BJ (cell line): ENCODE results near the gene KCNJ18. TPM values are rescaled to one million over a fixed set of nuclear protein-coding genes. Genes with fewer than 3 reads are reported as not detected.
"Not testable (repeated sequence)": the region's sequence is repeated elsewhere in the genome, so short reads cannot be mapped to it uniquely, and the experiment has no call there.

ENCODE experiments used
- CTCF ChIA-PET: fragments of 350-600 bp; formaldehyde crosslinking; extraction: SDS; loops from one replicate; lab custom pipeline; 2021; ENCODE audit warnings: antibody characterized with exemption, inconsistent platforms; lab: Yijun Ruan, JAX
- POLR2A ChIA-PET: fragments of 300-600 bp; sonication (Branson Sonifier 250); formaldehyde crosslinking; extraction: SDS; loops from one replicate; lab custom pipeline; 2021; ENCODE audit warnings: antibody characterized with exemption; lab: Charles Lee
- DNase-seq: peaks from one replicate; pipeline ENCODE4 v3.0.0-alpha.2; 2011; ENCODE audit warnings: low read depth
- H3K27me3 ChIP-seq: 2 replicates; pipeline ENCODE4 v1.6.0; 2011; ENCODE audit warnings: low read length; ENCODE audit not compliant: control insufficient read depth, insufficient read depth
- H3K36me3 ChIP-seq: 2 replicates; pipeline ENCODE4 v1.5.1; 2011; ENCODE audit warnings: low read length; ENCODE audit not compliant: control insufficient read depth, insufficient read depth
- H3K4me3 ChIP-seq: 2 replicates; pipeline ENCODE4 v1.5.1; 2011; ENCODE audit warnings: low read depth, mild to moderate bottlenecking, control low read depth, low read length
- polyA plus RNA-seq: library from polyadenylated mRNA; depleted of rRNA; stranded (reverse); fragments of >200 nt; gene quantifications from 2 replicates; pipeline ENCODE4 v1.2.3, GENCODE V29; 2011
- TF ChIP-seq, protein P1 (sequence below): IDR thresholded peaks from 2 replicates; pipeline ENCODE4 v1.5.1; 2011; ENCODE audit warnings: low read depth, mild to moderate bottlenecking, control low read depth, inconsistent platforms, low read length, moderate library complexity; ENCODE audit not compliant: insufficient read depth

Gene KCNJ18
- polyA plus RNA-seq, 1 experiment, result not detected

DNA sequence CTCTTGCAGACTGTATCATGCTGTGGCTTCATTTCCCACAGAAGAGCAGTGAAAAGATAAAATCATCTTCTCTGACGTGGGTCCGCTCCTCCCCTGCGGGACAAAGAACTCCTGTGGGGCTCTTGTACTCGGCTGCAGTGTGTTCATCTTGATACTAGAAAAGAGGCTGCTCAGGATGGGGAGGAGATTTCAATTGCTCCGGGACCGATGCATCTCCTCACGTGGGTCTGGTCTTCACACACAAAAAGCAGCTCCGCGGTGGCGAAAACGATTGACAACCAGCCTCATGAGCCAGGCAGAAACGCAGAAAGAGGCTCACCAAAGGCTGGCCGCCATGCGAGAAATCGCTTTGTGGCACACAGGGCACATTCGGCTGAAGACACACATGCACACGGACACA is 14.4 kb upstream of the KCNJ18 start:
- TF ChIP-seq, protein P1, sequence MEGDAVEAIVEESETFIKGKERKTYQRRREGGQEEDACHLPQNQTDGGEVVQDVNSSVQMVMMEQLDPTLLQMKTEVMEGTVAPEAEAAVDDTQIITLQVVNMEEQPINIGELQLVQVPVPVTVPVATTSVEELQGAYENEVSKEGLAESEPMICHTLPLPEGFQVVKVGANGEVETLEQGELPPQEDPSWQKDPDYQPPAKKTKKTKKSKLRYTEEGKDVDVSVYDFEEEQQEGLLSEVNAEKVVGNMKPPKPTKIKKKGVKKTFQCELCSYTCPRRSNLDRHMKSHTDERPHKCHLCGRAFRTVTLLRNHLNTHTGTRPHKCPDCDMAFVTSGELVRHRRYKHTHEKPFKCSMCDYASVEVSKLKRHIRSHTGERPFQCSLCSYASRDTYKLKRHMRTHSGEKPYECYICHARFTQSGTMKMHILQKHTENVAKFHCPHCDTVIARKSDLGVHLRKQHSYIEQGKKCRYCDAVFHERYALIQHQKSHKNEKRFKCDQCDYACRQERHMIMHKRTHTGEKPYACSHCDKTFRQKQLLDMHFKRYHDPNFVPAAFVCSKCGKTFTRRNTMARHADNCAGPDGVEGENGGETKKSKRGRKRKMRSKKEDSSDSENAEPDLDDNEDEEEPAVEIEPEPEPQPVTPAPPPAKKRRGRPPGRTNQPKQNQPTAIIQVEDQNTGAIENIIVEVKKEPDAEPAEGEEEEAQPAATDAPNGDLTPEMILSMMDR, result no peak
- Histone ChIP-seq H3K4me3 (no peak overlapping the region), H3K36me3 (no peaks in the 10 kb centered on the region), H3K27me3 (no peaks in the 10 kb centered on the region)
- POLR2A ChIA-PET, result no interaction called here
- CTCF ChIA-PET, result no interaction called here
- DNase-seq, result no peak

DNA sequence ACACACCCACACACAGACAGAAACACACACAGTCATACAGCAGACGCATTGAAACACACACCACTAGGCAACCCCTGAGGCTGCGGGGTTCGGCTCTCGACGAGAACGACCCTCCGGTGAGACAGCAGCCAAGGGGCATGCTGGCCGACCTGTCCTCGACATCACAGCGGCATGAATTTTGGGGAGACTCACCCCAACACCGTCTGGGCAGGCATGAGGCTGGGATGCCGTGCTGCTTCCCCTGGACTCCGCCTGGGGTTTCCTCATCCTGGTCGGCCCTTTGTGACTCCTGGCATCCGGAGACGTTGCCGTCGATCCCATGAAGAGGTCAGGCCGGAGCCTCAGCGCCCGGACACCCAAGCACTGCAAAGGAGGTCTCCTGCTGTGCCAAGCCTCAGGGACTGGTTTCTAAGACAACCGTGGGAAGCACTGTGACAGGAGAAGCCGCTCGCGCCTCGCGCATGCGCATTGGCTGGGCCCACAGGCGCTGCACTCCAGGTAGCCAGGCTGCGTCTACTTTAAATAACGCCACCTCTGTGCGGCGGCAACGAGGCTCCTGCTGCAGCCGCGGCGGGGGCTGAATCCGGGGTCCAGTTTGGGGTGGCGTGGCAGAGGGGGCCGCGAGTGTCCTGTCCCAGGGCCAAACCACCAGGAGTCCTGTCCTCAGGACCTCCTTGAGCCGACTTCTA is 13.8 kb upstream of the KCNJ18 start:
- H3K27me3 ChIP-seq, result no peaks in the 10 kb centered on the region
- H3K4me3 ChIP-seq, result no peak overlapping the region
- DNase-seq, result no peak
- no peaks in the 10 kb centered on the region for H3K36me3 ChIP-seq
- TF ChIP-seq, protein P1, result no peak
- CTCF ChIA-PET, result no interaction called here
- POLR2A ChIA-PET, result no interaction called here

DNA sequence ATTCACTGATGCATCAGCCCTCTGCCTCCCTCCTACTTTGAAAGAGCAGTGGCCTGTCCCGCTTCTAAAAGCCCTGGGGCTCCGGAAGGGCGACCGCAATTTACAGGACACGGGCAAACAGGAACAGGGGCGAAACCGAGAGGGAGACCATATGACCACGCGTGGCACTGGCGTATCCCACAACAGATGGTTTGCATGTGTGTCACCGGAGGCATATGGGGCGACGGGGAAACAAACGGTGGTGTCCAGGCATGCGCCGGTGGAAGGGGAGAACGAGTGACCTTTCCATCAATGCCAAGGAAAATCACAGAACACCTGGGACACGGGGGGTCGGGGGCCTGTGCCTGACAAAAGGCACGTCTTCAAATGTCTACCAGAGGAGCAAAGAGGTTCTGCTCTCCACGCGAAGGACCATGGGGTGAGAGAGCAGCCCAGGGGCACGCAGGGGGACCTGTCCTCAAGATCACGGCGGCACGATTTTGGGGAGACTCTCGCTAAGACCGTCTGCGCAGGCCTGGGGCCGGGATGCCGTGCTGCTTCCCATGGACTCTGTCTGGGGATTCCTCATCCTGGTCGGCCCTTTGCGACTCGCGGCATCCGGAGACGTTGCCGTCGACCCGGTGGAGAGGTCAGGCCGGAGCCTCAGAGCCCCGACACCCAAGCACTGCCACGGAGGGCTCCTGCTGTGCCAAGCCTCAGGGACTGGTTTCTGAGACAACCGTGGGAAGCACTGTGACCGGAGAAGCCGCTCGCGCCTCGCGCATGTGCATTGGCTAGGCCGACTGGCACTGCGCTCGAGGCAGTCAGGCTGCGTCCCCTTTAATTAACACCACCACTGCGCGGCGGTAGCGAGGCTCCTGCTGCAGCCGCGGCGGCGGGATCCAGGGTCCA is 12.8 kb upstream of the KCNJ18 start:
- TF ChIP-seq, protein P1, result no peak
- ChIA-PET POLR2A (no interaction called here), CTCF (no interaction called here)
- Histone ChIP-seq H3K36me3 (no peaks in the 10 kb centered on the region), H3K4me3 (no peak overlapping the region), H3K27me3 (no peaks in the 10 kb centered on the region)
- no peak for DNase-seq

DNA sequence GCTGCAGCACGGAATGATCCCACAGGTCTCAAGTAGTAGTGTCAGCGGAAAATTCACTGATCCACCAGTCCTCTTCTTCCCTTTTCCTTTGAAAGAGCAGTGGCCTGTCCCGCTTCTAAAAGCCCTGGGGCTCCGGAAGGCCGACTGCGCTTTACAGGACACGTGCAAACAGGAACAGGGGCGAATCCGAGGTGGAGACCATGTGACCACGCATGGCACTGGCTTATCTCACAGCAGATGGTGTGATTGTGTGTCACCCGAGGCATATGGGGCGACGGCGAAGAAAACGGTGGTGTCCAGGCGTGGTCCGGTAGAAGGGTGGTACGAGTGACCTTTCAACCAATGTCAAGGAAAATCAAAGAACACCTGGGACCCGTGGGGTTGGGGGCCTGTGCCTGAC is 12.0 kb upstream of the KCNJ18 start:
- Histone ChIP-seq H3K36me3 (no peaks in the 10 kb centered on the region), H3K4me3 (no peak overlapping the region), H3K27me3 (no peaks in the 10 kb centered on the region)
- TF ChIP-seq, protein P1, result no peak
- DNase-seq, result no peak
- CTCF ChIA-PET, result no interaction called here
- POLR2A ChIA-PET, result no interaction called here

DNA sequence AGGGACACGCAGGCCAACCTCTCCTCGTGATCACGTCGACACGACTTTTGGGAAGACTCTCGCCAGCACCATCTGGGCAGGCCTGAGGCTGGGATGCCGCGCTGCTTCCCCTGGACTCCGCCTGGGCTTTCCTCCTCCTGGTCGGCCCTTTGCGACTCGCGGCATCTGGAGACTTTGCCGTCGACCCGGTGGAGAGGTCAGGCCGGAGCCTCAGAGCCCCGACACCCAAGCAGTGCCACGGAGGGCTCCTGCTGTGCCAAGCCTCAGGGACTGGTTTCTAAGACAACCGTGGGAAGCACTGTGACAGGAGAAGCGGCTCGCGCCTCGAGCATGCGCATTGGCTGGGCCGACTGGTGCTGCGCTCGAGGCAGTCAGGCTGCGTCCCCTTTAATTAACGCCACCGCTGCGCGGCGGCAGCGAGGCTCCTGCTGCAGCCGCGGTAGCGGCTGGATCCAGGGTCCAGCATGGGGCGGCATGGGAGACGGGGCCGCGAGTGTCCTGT is 11.4 kb upstream of the KCNJ18 start:
- H3K4me3 ChIP-seq, CTCF ChIA-PET, DNase-seq, POLR2A ChIA-PET, H3K36me3 ChIP-seq, H3K27me3 ChIP-seq: not testable (repeated sequence)

DNA sequence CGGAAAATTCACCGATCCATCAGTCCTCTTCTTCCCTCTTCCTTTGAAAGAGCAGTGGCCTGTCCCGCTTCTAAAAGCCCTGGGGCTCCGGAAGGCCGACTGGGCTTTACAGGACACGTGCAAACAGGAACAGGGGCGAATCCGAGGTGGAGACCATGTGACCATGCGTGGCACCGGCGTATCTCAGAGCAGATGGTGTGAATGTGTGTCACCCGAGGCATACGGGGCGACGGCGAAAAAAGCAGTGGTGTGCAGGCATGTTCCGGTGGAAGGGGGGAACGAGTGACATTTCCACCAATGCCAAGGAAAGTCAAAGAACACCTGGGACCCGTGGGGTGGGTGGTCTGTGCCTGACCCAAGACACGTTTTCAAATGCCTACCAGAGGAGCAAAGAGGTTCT is 10.7 kb upstream of the KCNJ18 start:
- H3K27me3 ChIP-seq, POLR2A ChIA-PET, CTCF ChIA-PET, H3K36me3 ChIP-seq, H3K4me3 ChIP-seq, DNase-seq: not testable (repeated sequence)

DNA sequence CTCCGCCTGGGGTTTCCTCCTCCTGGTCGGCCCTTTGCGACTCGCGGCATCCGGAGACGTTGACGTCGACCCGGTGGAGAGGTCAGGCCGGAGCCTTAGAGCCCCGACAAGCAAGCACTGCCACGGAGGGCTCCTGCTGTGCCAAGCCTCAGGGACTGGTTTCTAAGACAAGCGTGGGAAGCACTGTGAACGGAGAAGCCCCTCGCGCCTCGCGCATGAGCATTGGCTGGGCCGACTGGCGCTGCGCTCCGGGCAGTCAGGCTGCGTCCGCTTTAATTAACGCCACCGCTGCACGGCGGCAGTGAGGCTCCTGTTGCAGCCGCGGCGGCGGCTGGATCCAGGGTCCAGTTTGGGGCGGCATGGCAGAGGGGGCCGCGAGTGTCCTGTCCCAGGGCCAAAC is 10.2 kb upstream of the KCNJ18 start:
- H3K27me3 ChIP-seq, CTCF ChIA-PET, POLR2A ChIA-PET, DNase-seq, H3K4me3 ChIP-seq, H3K36me3 ChIP-seq: not testable (repeated sequence)

DNA sequence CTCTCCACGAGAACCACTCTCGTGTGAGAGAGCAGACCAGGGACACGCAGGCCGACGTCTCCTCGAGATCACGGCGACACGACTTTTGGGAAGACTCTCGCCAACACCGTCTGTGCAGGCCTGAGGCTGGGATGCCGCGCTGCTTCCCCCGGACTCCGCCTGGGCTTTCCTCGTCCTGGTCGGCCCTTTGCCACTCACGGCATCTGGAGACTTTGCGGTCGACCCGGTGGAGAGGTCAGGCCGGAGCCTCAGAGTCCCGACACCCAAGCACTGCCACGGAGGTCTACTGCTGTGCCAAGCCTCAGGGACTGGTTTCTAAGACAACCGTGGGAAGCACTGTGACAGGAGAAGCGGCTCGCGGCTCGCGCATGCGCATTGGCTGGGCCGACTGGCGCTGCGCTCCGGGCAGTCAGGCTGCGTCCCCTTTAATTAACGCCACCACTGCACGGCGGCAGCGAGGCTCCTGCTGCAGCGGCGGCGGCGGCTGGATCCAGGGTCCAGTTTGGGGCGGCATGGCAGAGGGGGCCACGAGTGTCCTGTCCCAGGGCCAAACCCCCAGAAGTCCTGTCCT is 9.1 kb upstream of the KCNJ18 start:
- H3K27me3 ChIP-seq, POLR2A ChIA-PET, H3K4me3 ChIP-seq, DNase-seq, CTCF ChIA-PET, H3K36me3 ChIP-seq: not testable (repeated sequence)

DNA sequence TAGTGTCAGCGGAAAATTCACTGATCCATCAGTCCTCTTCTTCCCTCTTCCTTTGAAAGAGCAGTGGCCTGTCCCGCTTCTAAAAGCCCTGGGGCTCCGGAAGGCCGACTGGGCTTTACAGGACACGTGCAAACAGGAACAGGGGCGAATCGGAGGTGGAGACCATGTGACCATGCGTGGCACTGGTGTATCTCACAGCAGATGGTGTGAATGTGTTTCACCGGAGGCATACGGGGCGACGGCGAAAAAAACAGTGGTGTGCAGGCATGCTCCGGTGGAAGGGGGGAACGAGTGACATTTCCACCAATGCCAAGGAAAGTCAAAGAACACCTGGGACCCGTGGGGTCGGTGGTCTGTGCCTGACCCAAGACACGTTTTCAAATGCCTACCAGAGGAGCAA is 8.4 kb upstream of the KCNJ18 start:
- DNase-seq, POLR2A ChIA-PET, H3K27me3 ChIP-seq: not testable (repeated sequence)

More for the DNA sequence above, 8.4 kb upstream of the KCNJ18 start:
- H3K4me3 ChIP-seq, H3K36me3 ChIP-seq, CTCF ChIA-PET: not testable (repeated sequence)
